Adrenal gland (tissue), 5 donors: ENCODE measurements around the gene VAPA.

Source experiments
- POLR2A ChIP-seq, 2 donors: fragments of 450-650 bp; IDR thresholded peaks; one replicate each; pipeline ENCODE4 v1.6.1; 2017; ENCODE audit warnings: antibody characterized with exemption in 2 of 2, mild to moderate bottlenecking in 2 of 2, moderate library complexity in 1 of 2
- TF ChIP-seq, protein P1 (sequence below), 6 experiments: fragments of 450-650 bp in 4 of 6; fragments of 200-600 bp in 2 of 6; sonication (generic) in 1 of 6; IDR thresholded peaks; 1 replicate in 5 of 6; 2 replicates in 1 of 6; pipeline versions ENCODE4 v1.5.1 to v1.8.0; 2016 to 2021; ENCODE audit warnings: antibody characterized with exemption in 6 of 6, mild to moderate bottlenecking in 2 of 6, moderate library complexity in 1 of 6
- donor health status: DM: no; HTN: no; CAD: no.

GRCh38 chr18:9878783-9879242 lies 35.0 kb upstream of the VAPA start:
- TF ChIP-seq, protein P1, sequence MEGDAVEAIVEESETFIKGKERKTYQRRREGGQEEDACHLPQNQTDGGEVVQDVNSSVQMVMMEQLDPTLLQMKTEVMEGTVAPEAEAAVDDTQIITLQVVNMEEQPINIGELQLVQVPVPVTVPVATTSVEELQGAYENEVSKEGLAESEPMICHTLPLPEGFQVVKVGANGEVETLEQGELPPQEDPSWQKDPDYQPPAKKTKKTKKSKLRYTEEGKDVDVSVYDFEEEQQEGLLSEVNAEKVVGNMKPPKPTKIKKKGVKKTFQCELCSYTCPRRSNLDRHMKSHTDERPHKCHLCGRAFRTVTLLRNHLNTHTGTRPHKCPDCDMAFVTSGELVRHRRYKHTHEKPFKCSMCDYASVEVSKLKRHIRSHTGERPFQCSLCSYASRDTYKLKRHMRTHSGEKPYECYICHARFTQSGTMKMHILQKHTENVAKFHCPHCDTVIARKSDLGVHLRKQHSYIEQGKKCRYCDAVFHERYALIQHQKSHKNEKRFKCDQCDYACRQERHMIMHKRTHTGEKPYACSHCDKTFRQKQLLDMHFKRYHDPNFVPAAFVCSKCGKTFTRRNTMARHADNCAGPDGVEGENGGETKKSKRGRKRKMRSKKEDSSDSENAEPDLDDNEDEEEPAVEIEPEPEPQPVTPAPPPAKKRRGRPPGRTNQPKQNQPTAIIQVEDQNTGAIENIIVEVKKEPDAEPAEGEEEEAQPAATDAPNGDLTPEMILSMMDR (IDR thresholded peaks at IDR 0.05) = no peak
- TF ChIP-seq POLR2A (IDR thresholded peaks at IDR 0.05) = no peak
